Lower lobe of right lung (tissue), 2 donors: ENCODE data around the gene RTCB. TPM values are rescaled to one million over a fixed set of nuclear protein-coding genes. Genes with fewer than 3 reads are reported as not detected.
A peak's percentile ranks its signal among the peaks of the same experiment; 100 is the strongest.

Experiments used
- ATAC-seq, 2 donors: fragments of 200-7000 bp; cut with Tn5 transposase; one replicate each; pipeline ENCODE4 v1.9.1; 2020 to 2022; ENCODE audit warnings: mild to moderate bottlenecking in 2 of 2, moderate library complexity in 2 of 2
- DNase-seq: peaks from one replicate; pipeline ENCODE4 v3.0.0-alpha.2; 2020
- H3K27ac ChIP-seq: fragments of 200-600 bp; one replicate; pipeline ENCODE4 v1.8.0; 2022
- H3K27me3 ChIP-seq: fragments of 200-600 bp; one replicate; pipeline ENCODE4 v1.8.0; 2022; ENCODE audit warnings: low read depth
- H3K36me3 ChIP-seq: fragments of 200-600 bp; one replicate; pipeline ENCODE4 v1.8.0; 2022; ENCODE audit warnings: mild to moderate bottlenecking
- H3K4me1 ChIP-seq: fragments of 200-600 bp; one replicate; pipeline ENCODE4 v1.8.0; 2022
- H3K4me3 ChIP-seq: fragments of 200-600 bp; one replicate; pipeline ENCODE4 v1.8.0; 2022; ENCODE audit warnings: mild to moderate bottlenecking
- H3K9me3 ChIP-seq: fragments of 200-600 bp; one replicate; pipeline ENCODE4 v1.8.0; 2022
- CTCF ChIP-seq: fragments of 200-600 bp; IDR thresholded peaks from one replicate; pipeline ENCODE4 v1.8.0; 2022; ENCODE audit warnings: antibody characterized with exemption, mild to moderate bottlenecking
- intact Hi-C: fragments of 100-400 bp; cut with DNase I; formaldehyde crosslinking; loops from one replicate; pipeline ENCODE4 v1.11.0; 2022
- long read RNA-seq: library from polyadenylated mRNA; unstranded; transcript quantifications from one replicate; pipeline ENCODE4 v2.0.0, GENCODE V29; 2021
- total RNA-seq: library from RNA; stranded (reverse); fragmentation: NEBNext Ultra II Directional; extraction: Animal tissue kit (Norgen Biotek cat#: 25700); gene quantifications from one replicate; pipeline ENCODE4 v1.2.1, GENCODE V29; 2021
- donor health status: DM: no; HTN: yes; CAD: no; lungs with severe emphysema.

RTCB gene
- 58.2 TPM for total RNA-seq
- long read RNA-seq, transcript RTCB-201 (12 exons, 2,027 nt): major isoform, 197 of 222 reads
- long read RNA-seq, partial matches to known transcripts: 5 of 222 reads
- long read RNA-seq, other reads (novel, unspliced or antisense): 14 of 222 reads

GRCh38 chr22:32411829-32412592 lies at the start of gene RTCB:
Gene RTCB, minus strand, starts transcription at chr22:32412247. Its CDS starts 91 bp downstream, at chr22:32412156.
- peak; percentile 93 for DNase-seq
- peaks cover 23% of the 10 kb centered on the region for H3K4me1 ChIP-seq
- intact Hi-C loops: no loop called here
- no peak for TF ChIP-seq CTCF
- peak within 1 kb of the TSS; percentile 78 for H3K27ac ChIP-seq
- H3K4me3 ChIP-seq: peak within 1 kb of the TSS; percentile 94
- ATAC-seq: peak; percentile 93 to 96
- H3K36me3 ChIP-seq: peaks cover 22% of the 10 kb centered on the region
- H3K27me3 ChIP-seq: no peaks in the 10 kb centered on the region
- H3K9me3 ChIP-seq: no peaks in the 10 kb centered on the region

- Histone ChIP-seq H3K27ac (no peak overlapping the region), H3K4me1 (no peaks in the 10 kb centered on the region), H3K36me3 (no peaks in the 10 kb centered on the region), H3K4me3 (no peak overlapping the region), H3K9me3 (no peaks in the 10 kb centered on the region), H3K27me3 (peaks cover 3% of the 10 kb centered on the region)
- no peak for TF ChIP-seq CTCF
- ATAC-seq: no peak
- intact Hi-C loops: no loop called here
- DNase-seq: no peak
Measured at GRCh38 chr22:32457031-32457430, 45.0 kb upstream of the RTCB start.

GRCh38 chr22:32448980-32449379 lies 36.9 kb upstream of the RTCB start:
- Histone ChIP-seq H3K27ac (no peak overlapping the region), H3K4me3 (no peak overlapping the region), H3K27me3 (peaks cover 4% of the 10 kb centered on the region), H3K36me3 (no peaks in the 10 kb centered on the region), H3K4me1 (no peaks in the 10 kb centered on the region), H3K9me3 (no peaks in the 10 kb centered on the region)
- ATAC-seq (peak; percentile 95 to 98), DNase-seq (no peak)
- TF ChIP-seq CTCF: no peak
- intact Hi-C loops: no loop called here

GRCh38 chr22:32446321-32446720 lies 34.3 kb upstream of the RTCB start:
- TF ChIP-seq CTCF: no peak
- DNase-seq: no peak
- Histone ChIP-seq H3K9me3 (no peaks in the 10 kb centered on the region), H3K4me1 (no peaks in the 10 kb centered on the region), H3K27me3 (peaks cover 8% of the 10 kb centered on the region), H3K4me3 (no peak overlapping the region), H3K36me3 (no peaks in the 10 kb centered on the region), H3K27ac (no peak overlapping the region)
- no peak for ATAC-seq
- intact Hi-C loops: no loop called here

GRCh38 chr22:32444068-32444467 lies 32.0 kb upstream of the RTCB start:
- peaks cover 8% of the 10 kb centered on the region for H3K27me3 ChIP-seq
- H3K27ac ChIP-seq: no peak overlapping the region
- DNase-seq: no peak
- H3K36me3 ChIP-seq: no peaks in the 10 kb centered on the region
- H3K4me3 ChIP-seq: no peak overlapping the region
- intact Hi-C loops: no loop called here
- H3K9me3 ChIP-seq: no peaks in the 10 kb centered on the region
- no peaks in the 10 kb centered on the region for H3K4me1 ChIP-seq
- TF ChIP-seq CTCF: no peak
- no peak for ATAC-seq
